Measurements from ENCODE around the gene FER1L5.
"Not testable (repeated sequence)": the region's sequence is repeated elsewhere in the genome, so short reads cannot be mapped to it uniquely, and the experiment has no call there.

FER1L5 gene

GRCh38 chr2:96651793-96652192 is 9.2 kb downstream of the FER1L5 start:
- TF ChIP-seq BHLHE40 (IDR thresholded peaks at IDR 0.05; ENCODE audit: borderline replicate concordance) (no peak), SP1 (IDR thresholded peaks at IDR 0.05) (no peak), ELF4 (IDR thresholded peaks at IDR 0.05) (no peak), TARDBP (IDR thresholded peaks at IDR 0.05) (no peak), ZNF384 (IDR thresholded peaks at IDR 0.05) (no peak), FOXK2 (IDR thresholded peaks at IDR 0.05) (no peak)
- TF ChIP-seq, protein P1, sequence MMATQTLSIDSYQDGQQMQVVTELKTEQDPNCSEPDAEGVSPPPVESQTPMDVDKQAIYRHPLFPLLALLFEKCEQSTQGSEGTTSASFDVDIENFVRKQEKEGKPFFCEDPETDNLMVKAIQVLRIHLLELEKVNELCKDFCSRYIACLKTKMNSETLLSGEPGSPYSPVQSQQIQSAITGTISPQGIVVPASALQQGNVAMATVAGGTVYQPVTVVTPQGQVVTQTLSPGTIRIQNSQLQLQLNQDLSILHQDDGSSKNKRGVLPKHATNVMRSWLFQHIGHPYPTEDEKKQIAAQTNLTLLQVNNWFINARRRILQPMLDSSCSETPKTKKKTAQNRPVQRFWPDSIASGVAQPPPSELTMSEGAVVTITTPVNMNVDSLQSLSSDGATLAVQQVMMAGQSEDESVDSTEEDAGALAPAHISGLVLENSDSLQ (IDR thresholded peaks at IDR 0.05) = no peak
- no peak for DNase-seq (ENCODE audit: extremely low spot score)
- ChIA-PET POLR2A (interaction anchor here (1.0 to 1.1 kb wide), 2 partner anchors 9 to 15 kb away, joined by 3 to 4 read pairs; partner anchors contain the start of gene FER1L5), CTCF (interaction anchor here (0.6 kb wide), 1 partner anchor 81 kb away, joined by 3 read pairs; no protein-coding TSS in a partner anchor)

DNA sequence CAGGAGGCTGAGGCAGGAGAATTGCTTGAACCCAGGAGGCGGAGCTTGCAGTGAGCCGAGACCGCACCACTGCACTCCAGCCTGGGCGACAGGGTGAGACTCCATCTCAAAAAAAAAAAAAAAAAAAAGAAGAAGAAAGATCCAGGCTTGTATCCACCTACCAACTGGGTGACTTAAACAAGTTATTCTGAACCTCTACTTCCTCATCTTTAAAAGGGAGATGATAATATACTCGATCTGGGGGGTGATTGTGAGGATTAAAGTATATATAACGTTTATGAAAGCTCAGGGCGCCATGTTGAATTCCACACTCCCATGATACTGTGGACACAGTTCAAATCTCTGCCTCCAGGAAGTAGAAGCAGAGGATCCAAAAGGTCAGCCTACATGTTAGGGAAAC is 12.2 kb downstream of the FER1L5 start:
- POLR2A ChIA-PET; DNase-seq (ENCODE audit: extremely low spot score); CTCF ChIA-PET: not testable (repeated sequence)

DNA sequence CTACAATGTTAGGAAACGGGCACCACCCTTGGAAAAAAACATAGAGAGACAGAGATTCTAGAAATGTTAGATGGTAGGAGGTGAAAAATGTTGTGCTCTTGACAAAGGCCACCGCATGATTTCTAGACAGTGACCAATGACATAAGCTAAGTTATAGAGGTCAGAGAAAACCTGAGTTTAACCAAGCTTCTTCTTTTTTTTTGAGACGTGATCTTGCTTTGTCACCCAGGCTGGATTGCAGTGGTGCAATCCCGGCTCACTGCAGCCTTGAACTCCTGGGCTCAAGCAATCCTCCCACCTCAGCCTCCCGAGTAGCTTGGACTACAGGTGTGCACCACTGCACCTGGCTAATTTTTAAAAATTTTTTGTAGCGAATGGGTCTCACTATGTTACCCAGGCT is 13.0 kb downstream of the FER1L5 start:
- TF ChIP-seq BHLHE40 (IDR thresholded peaks at IDR 0.05; ENCODE audit: borderline replicate concordance) = no peak
- TF ChIP-seq ARNT (IDR thresholded peaks at IDR 0.05) = no peak
- no peak for TF ChIP-seq SP1 (IDR thresholded peaks at IDR 0.05)
- TF ChIP-seq FOXA1 (IDR thresholded peaks at IDR 0.05) = no peak
- TF ChIP-seq L3MBTL2 (conservative IDR thresholded peaks at IDR 0.05) = no peak
- TF ChIP-seq FOXM1 (IDR thresholded peaks at IDR 0.05; ENCODE audit: borderline replicate concordance) = no peak
- no peak for TF ChIP-seq ELF4 (IDR thresholded peaks at IDR 0.05)
- TF ChIP-seq, protein P1 (IDR thresholded peaks at IDR 0.05) = no peak
- no peak for TF ChIP-seq HDGF (IDR thresholded peaks at IDR 0.05; ENCODE audit: borderline replicate concordance)
- TF ChIP-seq TARDBP (IDR thresholded peaks at IDR 0.05) = no peak
- TF ChIP-seq ZNF384 (IDR thresholded peaks at IDR 0.05) = no peak
- no peak for TF ChIP-seq CTBP1 (IDR thresholded peaks at IDR 0.05; ENCODE audit: borderline replicate concordance)
- TF ChIP-seq LEF1 (IDR thresholded peaks at IDR 0.05; ENCODE audit: borderline replicate concordance) = no peak
- no peak for TF ChIP-seq NFRKB (IDR thresholded peaks at IDR 0.05)
- ChIA-PET CTCF (no interaction called here), POLR2A (no interaction called here)
- DNase-seq (ENCODE audit: extremely low spot score) = no peak

DNA sequence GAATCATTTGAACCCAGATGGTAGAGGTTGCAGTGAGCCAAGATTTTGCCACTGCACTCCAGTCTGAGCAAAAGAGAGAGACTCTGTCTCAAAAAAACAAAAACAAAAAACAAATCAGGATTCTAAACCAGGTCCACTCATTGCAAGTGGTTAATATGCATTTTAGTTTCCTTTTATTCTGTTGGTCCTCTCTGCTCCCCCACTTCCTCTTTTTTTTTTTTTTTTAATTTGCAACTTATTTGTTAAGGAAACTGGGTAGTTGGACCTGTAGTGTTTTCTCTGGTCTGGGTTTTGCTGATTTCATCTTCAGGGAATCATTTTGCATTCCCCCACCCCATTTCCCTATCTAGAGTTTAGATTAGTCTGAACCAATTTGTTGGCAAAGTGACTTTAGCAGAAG is 14.0 kb downstream of the FER1L5 start:
- DNase-seq (ENCODE audit: extremely low spot score) = no peak
- ChIA-PET CTCF (no interaction called here), POLR2A (no interaction called here)
- no peak for TF ChIP-seq L3MBTL2 (conservative IDR thresholded peaks at IDR 0.05)
- no peak for TF ChIP-seq BHLHE40 (IDR thresholded peaks at IDR 0.05; ENCODE audit: borderline replicate concordance)
- TF ChIP-seq CTBP1 (IDR thresholded peaks at IDR 0.05; ENCODE audit: borderline replicate concordance) = no peak
- no peak for TF ChIP-seq NFRKB (IDR thresholded peaks at IDR 0.05)
- TF ChIP-seq, protein P1 (IDR thresholded peaks at IDR 0.05) = no peak
- TF ChIP-seq ELF4 (IDR thresholded peaks at IDR 0.05) = no peak
- TF ChIP-seq FOXM1 (IDR thresholded peaks at IDR 0.05; ENCODE audit: borderline replicate concordance) = no peak
- no peak for TF ChIP-seq LEF1 (IDR thresholded peaks at IDR 0.05; ENCODE audit: borderline replicate concordance)
- TF ChIP-seq FOXA1 (IDR thresholded peaks at IDR 0.05) = no peak
- TF ChIP-seq TARDBP (IDR thresholded peaks at IDR 0.05) = no peak
- TF ChIP-seq ARNT (IDR thresholded peaks at IDR 0.05) = no peak
- no peak for TF ChIP-seq ZNF384 (IDR thresholded peaks at IDR 0.05)
- TF ChIP-seq HDGF (IDR thresholded peaks at IDR 0.05; ENCODE audit: borderline replicate concordance) = no peak
- no peak for TF ChIP-seq FOXK2 (IDR thresholded peaks at IDR 0.05)
- no peak for TF ChIP-seq SUZ12 (IDR thresholded peaks at IDR 0.05)
- TF ChIP-seq SP1 (IDR thresholded peaks at IDR 0.05) = no peak

DNA sequence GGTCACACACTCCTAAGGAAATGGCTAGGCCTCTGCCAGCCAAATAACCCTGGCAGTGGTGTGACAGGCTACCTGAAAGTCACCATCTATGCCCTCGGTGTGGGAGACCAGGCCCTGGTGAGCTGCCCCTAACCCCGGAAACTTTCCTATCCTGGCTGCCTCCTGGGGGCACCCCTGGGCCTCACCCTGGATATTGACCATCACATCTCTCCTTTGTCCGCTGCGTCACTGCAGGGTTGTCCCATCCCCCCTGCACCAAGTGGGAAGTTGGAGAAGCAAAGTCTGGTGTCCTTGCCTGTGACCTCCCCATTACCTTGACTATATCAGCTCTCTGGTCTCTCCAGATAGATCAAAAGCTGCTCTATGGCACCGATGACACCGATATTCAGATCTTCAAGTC is 18.8 kb downstream of the FER1L5 start:
- CTCF ChIA-PET = no interaction called here

DNA sequence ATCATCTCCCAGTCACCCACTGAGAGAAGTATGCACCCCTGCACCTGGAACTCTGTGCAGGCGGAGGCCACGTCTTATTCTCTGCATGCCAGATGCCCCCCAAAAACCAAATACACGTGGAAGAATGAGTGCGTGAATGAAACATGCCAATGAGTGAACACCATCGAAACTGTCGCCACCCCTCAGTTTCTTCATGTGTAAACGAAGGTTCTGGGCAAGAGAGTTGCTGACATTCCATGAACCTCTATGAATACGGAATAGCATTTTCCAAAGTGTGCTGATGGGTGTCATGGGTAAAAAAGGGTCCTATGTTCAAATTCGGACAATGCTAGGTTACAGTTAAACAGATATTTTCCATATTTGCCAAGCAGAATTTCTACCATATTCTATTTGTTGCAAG is 19.8 kb downstream of the FER1L5 start:
- TF ChIP-seq ELF4 (IDR thresholded peaks at IDR 0.05) = no peak
- TF ChIP-seq ARNT (IDR thresholded peaks at IDR 0.05) = no peak
- TF ChIP-seq L3MBTL2 (conservative IDR thresholded peaks at IDR 0.05) = no peak
- TF ChIP-seq FOXA1 (IDR thresholded peaks at IDR 0.05) = no peak
- ChIA-PET CTCF (no interaction called here), POLR2A (no interaction called here)
- DNase-seq (ENCODE audit: extremely low spot score) = no peak

More for the DNA sequence above, 18.8 kb downstream of the FER1L5 start:
- POLR2A ChIA-PET = no interaction called here
- DNase-seq (ENCODE audit: extremely low spot score) = no peak
- no peak for TF ChIP-seq SP1 (IDR thresholded peaks at IDR 0.05)
- TF ChIP-seq NFRKB (IDR thresholded peaks at IDR 0.05) = no peak
- TF ChIP-seq ZNF384 (IDR thresholded peaks at IDR 0.05) = no peak
- TF ChIP-seq FOXM1 (IDR thresholded peaks at IDR 0.05; ENCODE audit: borderline replicate concordance) = no peak
- no peak for TF ChIP-seq BHLHE40 (IDR thresholded peaks at IDR 0.05; ENCODE audit: borderline replicate concordance)
- TF ChIP-seq ELF4 (IDR thresholded peaks at IDR 0.05) = no peak

DNA sequence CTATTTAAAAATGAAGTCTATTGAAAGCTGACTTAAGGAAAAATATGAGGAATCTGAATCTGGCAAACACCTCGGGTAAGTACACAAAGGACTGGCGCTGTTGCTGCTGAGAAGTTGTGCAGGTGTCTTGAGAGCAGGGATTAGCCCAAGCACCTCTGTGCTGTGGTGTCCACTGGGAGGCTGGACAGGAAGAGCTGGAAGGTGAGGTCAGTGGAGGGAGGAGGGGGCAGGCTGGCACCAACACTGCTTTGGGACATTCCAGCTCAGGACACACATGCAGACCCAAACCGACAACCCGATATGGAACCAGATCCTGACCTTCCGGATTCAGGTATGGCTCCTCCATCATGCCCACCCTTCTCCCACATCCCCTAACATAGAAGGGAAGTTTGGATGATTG is 20.6 kb downstream of the FER1L5 start:
- POLR2A ChIA-PET = no interaction called here
- DNase-seq (ENCODE audit: extremely low spot score) = no peak
- no peak for TF ChIP-seq TARDBP (IDR thresholded peaks at IDR 0.05)
- no peak for TF ChIP-seq HDGF (IDR thresholded peaks at IDR 0.05; ENCODE audit: borderline replicate concordance)
- TF ChIP-seq L3MBTL2 (conservative IDR thresholded peaks at IDR 0.05) = no peak
- no peak for TF ChIP-seq FOXA1 (IDR thresholded peaks at IDR 0.05)
- CTCF ChIA-PET = interaction anchor here (0.7 kb wide), 1 partner anchor 270 kb away, joined by 5 read pairs; no protein-coding TSS in a partner anchor

Data from HEK293T (cell line).